SK-N-SH treated with all-trans-retinoic acid at 6 μM for 48 hours (cell line): Measurements from ENCODE around the gene SYTL1.

ENCODE experiments used
- ATAC-seq: fragments of 200-7000 bp; cut with Tn5 transposase; 3 replicates; pipeline ENCODE4 v1.9.1; 2020; ENCODE audit warnings: mild to moderate bottlenecking, moderate library complexity
- ARNTL ChIP-seq: fragments of 450-650 bp; formaldehyde crosslinking; IDR thresholded peaks from 2 replicates; pipeline ENCODE4 v1.5.0; 2020; ENCODE audit warnings: low read depth, mild to moderate bottlenecking, moderate library complexity, borderline replicate concordance
- BACH2 ChIP-seq: fragments of 250-450 bp; sonication (Bioruptor Pico); IDR thresholded peaks from 2 replicates; pipeline ENCODE4 v1.9.0; 2021; ENCODE audit warnings: mild to moderate bottlenecking, borderline replicate concordance
- CSDC2 ChIP-seq: fragments of 250-450 bp; sonication (Bioruptor Pico); IDR thresholded peaks from 2 replicates; pipeline ENCODE4 v1.5.0; 2020; ENCODE audit warnings: mild to moderate bottlenecking, moderate library complexity
- ESRRG ChIP-seq: fragments of 250-450 bp; sonication (Bioruptor Pico); IDR thresholded peaks from 2 replicates; pipeline ENCODE4 v1.6.1; 2021; ENCODE audit warnings: mild to moderate bottlenecking
- GLIS3 ChIP-seq: fragments of 250-450 bp; sonication (Bioruptor Pico); IDR thresholded peaks from 2 replicates; pipeline ENCODE4 v1.5.0; 2020; ENCODE audit warnings: mild to moderate bottlenecking, moderate library complexity
- ISL1 ChIP-seq: fragments of 250-450 bp; sonication (Bioruptor Pico); IDR thresholded peaks from 2 replicates; pipeline ENCODE4 v2.1.2; 2022; ENCODE audit warnings: mild to moderate bottlenecking, moderate library complexity
- OSR1 ChIP-seq: fragments of 250-450 bp; sonication (Bioruptor Pico); IDR thresholded peaks from 2 replicates; pipeline ENCODE4 v1.8.0; 2022; ENCODE audit warnings: moderate library complexity, mild to moderate bottlenecking, inconsistent platforms
- PPARA ChIP-seq: fragments of 250-450 bp; sonication (Bioruptor Pico); IDR thresholded peaks from 2 replicates; pipeline ENCODE4 v1.5.0; 2020; ENCODE audit warnings: mild to moderate bottlenecking, borderline replicate concordance
- RARB ChIP-seq: fragments of 250-450 bp; sonication (Bioruptor Pico); IDR thresholded peaks from 2 replicates; pipeline ENCODE4 v1.8.0; 2021; ENCODE audit warnings: mild to moderate bottlenecking, moderate library complexity
- SNAI2 ChIP-seq: fragments of 250-450 bp; sonication (Bioruptor Pico); IDR thresholded peaks from 2 replicates; pipeline ENCODE4 v1.5.0; 2020; ENCODE audit warnings: mild to moderate bottlenecking, moderate library complexity
- TCF4 ChIP-seq: fragments of 250-450 bp; sonication (Bioruptor Pico); IDR thresholded peaks from 2 replicates; pipeline ENCODE4 v1.8.0; 2021; ENCODE audit warnings: mild to moderate bottlenecking, moderate library complexity, borderline replicate concordance
- TOX ChIP-seq: fragments of 250-450 bp; sonication (Bioruptor Pico); IDR thresholded peaks from 2 replicates; pipeline ENCODE4 v1.8.0; 2021; ENCODE audit warnings: mild to moderate bottlenecking, moderate library complexity, borderline replicate concordance
- ZC3H10 ChIP-seq: fragments of 250-450 bp; sonication (Bioruptor Pico); IDR thresholded peaks from 2 replicates; pipeline ENCODE4 v1.5.1; 2021; ENCODE audit warnings: mild to moderate bottlenecking, moderate library complexity
- ZFP3 ChIP-seq: fragments of 250-450 bp; sonication (Bioruptor Pico); IDR thresholded peaks from 2 replicates; pipeline ENCODE4 v1.5.0; 2020; ENCODE audit warnings: mild to moderate bottlenecking, moderate library complexity
- ZFP30 ChIP-seq: fragments of 450-650 bp; formaldehyde crosslinking; IDR thresholded peaks from 2 replicates; pipeline ENCODE4 v1.5.0; 2022; ENCODE audit warnings: mild to moderate bottlenecking, moderate library complexity
- ZNF565 ChIP-seq: fragments of 450-650 bp; formaldehyde crosslinking; conservative IDR thresholded peaks from 2 replicates; pipeline ENCODE4 v1.5.0; 2020; ENCODE audit warnings: low read depth, mild to moderate bottlenecking, moderate library complexity
- ZNF70 ChIP-seq: fragments of 450-650 bp; formaldehyde crosslinking; IDR thresholded peaks from 2 replicates; pipeline ENCODE4 v1.5.0; 2020; ENCODE audit warnings: mild to moderate bottlenecking, moderate library complexity
- ZNF8 ChIP-seq: fragments of 450-650 bp; formaldehyde crosslinking; IDR thresholded peaks from 2 replicates; pipeline ENCODE4 v1.5.0; 2020; ENCODE audit warnings: mild to moderate bottlenecking, moderate library complexity
- TF ChIP-seq, protein P1 (sequence below): fragments of 250-450 bp; sonication (Bioruptor Pico); IDR thresholded peaks from 2 replicates; pipeline ENCODE4 v1.8.0; 2021; ENCODE audit warnings: low read depth, mild to moderate bottlenecking, moderate library complexity, borderline replicate concordance
- TF ChIP-seq, protein P2 (sequence below): fragments of 250-450 bp; sonication (Bioruptor Pico); IDR thresholded peaks from 2 replicates; pipeline ENCODE4 v1.5.1; 2021; ENCODE audit warnings: mild to moderate bottlenecking, moderate library complexity
- TF ChIP-seq, protein P3 (sequence below): fragments of 250-450 bp; sonication (Bioruptor Pico); IDR thresholded peaks from 2 replicates; pipeline ENCODE4 v1.8.0; 2020; ENCODE audit warnings: mild to moderate bottlenecking, moderate library complexity, borderline replicate concordance
- TF ChIP-seq, protein P4 (sequence below): fragments of 250-450 bp; sonication (Bioruptor Pico); IDR thresholded peaks from 2 replicates; pipeline ENCODE4 v1.5.0; 2020; ENCODE audit warnings: mild to moderate bottlenecking, moderate library complexity
- TF ChIP-seq, protein P5 (sequence below): fragments of 250-450 bp; sonication (Bioruptor Pico); IDR thresholded peaks from 2 replicates; pipeline ENCODE4 v1.5.1; 2020; ENCODE audit warnings: low read depth, mild to moderate bottlenecking, moderate library complexity

SYTL1 gene

DNA sequence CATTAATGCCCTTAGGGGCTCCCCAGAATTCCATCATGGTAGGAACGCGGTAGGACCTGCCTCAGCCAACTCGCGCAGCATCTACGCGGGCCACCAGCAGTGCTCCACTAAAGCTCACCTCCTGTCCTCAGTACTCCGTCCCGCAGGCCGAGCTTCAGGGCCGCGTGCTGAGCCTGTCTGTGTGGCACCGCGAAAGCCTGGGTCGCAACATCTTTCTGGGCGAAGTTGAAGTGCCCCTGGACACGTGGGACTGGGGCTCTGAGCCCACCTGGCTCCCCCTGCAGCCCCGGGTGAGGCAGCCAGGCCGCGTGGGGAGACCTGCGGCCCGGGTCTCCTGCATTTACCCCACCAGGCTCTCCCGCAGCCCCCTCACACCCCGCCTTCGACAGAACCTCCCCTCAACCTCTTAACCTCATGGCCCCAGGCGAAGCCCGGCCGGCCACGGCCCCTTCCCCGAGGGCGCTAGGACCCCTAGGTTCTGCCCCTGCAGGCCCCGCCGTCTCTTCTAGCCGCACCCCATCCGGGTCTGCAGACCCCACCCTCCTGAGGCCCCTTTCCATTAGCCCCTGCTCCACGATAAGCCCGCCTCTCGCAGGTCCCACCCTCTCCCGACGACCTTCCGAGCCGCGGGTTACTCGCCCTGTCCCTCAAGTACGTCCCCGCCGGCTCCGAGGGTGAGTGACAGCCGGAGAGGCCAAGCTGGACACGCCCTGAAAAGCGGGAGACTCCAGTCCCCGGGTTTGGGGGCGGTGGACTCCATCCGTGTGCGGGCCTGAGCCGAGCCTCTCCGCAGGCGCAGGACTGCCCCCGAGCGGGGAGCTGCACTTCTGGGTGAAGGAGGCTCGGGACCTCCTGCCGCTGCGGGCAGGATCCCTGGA, 9.1 kb downstream of the SYTL1 start:
- ATAC-seq: no peak
- TF ChIP-seq, protein P1, sequence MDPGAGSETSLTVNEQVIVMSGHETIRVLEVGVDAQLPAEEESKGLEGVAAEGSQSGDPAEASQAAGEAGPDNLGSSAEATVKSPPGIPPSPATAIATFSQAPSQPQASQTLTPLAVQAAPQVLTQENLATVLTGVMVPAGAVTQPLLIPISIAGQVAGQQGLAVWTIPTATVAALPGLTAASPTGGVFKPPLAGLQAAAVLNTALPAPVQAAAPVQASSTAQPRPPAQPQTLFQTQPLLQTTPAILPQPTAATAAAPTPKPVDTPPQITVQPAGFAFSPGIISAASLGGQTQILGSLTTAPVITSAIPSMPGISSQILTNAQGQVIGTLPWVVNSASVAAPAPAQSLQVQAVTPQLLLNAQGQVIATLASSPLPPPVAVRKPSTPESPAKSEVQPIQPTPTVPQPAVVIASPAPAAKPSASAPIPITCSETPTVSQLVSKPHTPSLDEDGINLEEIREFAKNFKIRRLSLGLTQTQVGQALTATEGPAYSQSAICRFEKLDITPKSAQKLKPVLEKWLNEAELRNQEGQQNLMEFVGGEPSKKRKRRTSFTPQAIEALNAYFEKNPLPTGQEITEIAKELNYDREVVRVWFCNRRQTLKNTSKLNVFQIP: no peak
- TF ChIP-seq TCF4 (CRISPR knock-in tag) (no peak), ZNF8 (CRISPR knock-in tag) (no peak), OSR1 (CRISPR knock-in tag) (no peak), ISL1 (CRISPR knock-in tag) (no peak), PPARA (no peak), ESRRG (CRISPR knock-in tag) (no peak), SNAI2 (CRISPR knock-in tag) (no peak), ZNF565 (CRISPR knock-in tag) (no peak), ZNF70 (CRISPR knock-in tag) (no peak)
- TF ChIP-seq, protein P2, sequence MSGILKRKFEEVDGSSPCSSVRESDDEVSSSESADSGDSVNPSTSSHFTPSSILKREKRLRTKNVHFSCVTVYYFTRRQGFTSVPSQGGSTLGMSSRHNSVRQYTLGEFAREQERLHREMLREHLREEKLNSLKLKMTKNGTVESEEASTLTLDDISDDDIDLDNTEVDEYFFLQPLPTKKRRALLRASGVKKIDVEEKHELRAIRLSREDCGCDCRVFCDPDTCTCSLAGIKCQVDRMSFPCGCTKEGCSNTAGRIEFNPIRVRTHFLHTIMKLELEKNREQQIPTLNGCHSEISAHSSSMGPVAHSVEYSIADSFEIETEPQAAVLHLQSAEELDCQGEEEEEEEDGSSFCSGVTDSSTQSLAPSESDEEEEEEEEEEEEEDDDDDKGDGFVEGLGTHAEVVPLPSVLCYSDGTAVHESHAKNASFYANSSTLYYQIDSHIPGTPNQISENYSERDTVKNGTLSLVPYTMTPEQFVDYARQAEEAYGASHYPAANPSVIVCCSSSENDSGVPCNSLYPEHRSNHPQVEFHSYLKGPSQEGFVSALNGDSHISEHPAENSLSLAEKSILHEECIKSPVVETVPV (CRISPR knock-in tag): no peak
- TF ChIP-seq, protein P3, sequence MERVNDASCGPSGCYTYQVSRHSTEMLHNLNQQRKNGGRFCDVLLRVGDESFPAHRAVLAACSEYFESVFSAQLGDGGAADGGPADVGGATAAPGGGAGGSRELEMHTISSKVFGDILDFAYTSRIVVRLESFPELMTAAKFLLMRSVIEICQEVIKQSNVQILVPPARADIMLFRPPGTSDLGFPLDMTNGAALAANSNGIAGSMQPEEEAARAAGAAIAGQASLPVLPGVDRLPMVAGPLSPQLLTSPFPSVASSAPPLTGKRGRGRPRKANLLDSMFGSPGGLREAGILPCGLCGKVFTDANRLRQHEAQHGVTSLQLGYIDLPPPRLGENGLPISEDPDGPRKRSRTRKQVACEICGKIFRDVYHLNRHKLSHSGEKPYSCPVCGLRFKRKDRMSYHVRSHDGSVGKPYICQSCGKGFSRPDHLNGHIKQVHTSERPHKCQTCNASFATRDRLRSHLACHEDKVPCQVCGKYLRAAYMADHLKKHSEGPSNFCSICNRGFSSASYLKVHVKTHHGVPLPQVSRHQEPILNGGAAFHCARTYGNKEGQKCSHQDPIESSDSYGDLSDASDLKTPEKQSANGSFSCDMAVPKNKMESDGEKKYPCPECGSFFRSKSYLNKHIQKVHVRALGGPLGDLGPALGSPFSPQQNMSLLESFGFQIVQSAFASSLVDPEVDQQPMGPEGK (CRISPR knock-in tag): no peak

DNA sequence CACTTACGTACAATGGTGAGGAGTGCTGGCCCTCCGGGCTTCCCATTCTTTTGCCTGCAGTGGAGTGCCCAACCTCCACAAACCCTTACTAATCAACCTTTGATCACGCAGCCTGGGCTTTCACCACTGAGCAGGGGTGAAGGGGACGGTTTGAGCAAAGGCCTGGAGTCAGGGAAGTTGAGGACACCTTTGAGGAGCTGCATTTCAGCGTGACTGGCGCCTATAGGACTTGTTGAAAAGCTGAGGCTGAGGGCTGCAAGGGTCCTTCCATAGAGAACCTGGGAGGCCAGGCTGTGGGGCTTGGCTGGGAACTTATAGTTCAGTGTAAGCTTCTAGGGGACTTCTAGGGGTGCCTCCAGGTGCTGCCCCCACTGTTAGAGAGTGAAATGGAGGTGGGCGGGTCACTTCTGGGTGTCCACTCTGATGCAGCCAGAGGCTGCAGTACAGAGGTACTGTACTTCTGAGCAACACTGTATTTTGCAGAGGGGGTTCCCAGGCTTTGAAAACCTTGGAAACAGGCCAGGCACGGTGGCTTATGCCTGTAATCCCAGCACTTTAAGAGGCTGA, 9.8 kb downstream of the SYTL1 start:
- TF ChIP-seq ESRRG (CRISPR knock-in tag) (no peak), RARB (CRISPR knock-in tag) (no peak), SNAI2 (CRISPR knock-in tag) (no peak), ZC3H10 (CRISPR knock-in tag) (no peak), TCF4 (CRISPR knock-in tag) (no peak), ZFP3 (CRISPR knock-in tag) (no peak), ARNTL (CRISPR knock-in tag) (no peak), CSDC2 (no peak), ZNF70 (CRISPR knock-in tag) (no peak), ISL1 (CRISPR knock-in tag) (no peak)
- ATAC-seq: no peak

DNA sequence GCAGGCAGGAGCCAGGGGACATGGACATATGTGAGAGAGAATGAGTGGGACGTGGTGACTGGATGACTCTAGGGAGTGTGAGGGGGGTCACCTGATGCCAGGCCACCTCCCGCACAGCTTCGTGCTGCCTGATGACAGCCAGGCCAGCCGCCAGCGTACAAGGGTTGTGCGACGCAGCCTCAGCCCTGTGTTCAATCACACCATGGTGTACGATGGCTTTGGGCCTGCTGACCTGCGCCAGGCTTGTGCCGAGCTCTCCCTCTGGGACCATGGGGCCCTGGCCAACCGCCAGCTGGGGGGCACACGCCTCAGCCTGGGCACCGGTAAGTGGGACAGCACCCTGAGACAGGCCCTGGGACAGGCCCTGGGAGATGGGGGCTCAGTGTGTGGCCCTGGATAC, 11.3 kb downstream of the SYTL1 start:
- no peak for ATAC-seq
- TF ChIP-seq ARNTL (CRISPR knock-in tag) (no peak), PPARA (no peak), ZFP30 (CRISPR knock-in tag) (no peak), ZNF70 (CRISPR knock-in tag) (no peak), BACH2 (CRISPR knock-in tag) (no peak), ZFP3 (CRISPR knock-in tag) (no peak), ZNF8 (CRISPR knock-in tag) (no peak), ISL1 (CRISPR knock-in tag) (no peak), ESRRG (CRISPR knock-in tag) (no peak), GLIS3 (no peak), RARB (CRISPR knock-in tag) (no peak), SNAI2 (CRISPR knock-in tag) (no peak), TOX (CRISPR knock-in tag) (no peak)
- TF ChIP-seq, protein P4, sequence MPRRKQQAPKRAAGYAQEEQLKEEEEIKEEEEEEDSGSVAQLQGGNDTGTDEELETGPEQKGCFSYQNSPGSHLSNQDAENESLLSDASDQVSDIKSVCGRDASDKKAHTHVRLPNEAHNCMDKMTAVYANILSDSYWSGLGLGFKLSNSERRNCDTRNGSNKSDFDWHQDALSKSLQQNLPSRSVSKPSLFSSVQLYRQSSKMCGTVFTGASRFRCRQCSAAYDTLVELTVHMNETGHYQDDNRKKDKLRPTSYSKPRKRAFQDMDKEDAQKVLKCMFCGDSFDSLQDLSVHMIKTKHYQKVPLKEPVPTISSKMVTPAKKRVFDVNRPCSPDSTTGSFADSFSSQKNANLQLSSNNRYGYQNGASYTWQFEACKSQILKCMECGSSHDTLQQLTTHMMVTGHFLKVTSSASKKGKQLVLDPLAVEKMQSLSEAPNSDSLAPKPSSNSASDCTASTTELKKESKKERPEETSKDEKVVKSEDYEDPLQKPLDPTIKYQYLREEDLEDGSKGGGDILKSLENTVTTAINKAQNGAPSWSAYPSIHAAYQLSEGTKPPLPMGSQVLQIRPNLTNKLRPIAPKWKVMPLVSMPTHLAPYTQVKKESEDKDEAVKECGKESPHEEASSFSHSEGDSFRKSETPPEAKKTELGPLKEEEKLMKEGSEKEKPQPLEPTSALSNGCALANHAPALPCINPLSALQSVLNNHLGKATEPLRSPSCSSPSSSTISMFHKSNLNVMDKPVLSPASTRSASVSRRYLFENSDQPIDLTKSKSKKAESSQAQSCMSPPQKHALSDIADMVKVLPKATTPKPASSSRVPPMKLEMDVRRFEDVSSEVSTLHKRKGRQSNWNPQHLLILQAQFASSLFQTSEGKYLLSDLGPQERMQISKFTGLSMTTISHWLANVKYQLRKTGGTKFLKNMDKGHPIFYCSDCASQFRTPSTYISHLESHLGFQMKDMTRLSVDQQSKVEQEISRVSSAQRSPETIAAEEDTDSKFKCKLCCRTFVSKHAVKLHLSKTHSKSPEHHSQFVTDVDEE (CRISPR knock-in tag): no peak
- TF ChIP-seq, protein P1: no peak
- TF ChIP-seq, protein P5, sequence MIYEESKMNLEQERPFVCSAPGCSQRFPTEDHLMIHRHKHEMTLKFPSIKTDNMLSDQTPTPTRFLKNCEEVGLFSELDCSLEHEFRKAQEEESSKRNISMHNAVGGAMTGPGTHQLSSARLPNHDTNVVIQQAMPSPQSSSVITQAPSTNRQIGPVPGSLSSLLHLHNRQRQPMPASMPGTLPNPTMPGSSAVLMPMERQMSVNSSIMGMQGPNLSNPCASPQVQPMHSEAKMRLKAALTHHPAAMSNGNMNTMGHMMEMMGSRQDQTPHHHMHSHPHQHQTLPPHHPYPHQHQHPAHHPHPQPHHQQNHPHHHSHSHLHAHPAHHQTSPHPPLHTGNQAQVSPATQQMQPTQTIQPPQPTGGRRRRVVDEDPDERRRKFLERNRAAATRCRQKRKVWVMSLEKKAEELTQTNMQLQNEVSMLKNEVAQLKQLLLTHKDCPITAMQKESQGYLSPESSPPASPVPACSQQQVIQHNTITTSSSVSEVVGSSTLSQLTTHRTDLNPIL (CRISPR knock-in tag): no peak
